Measurements from ENCODE around the gene EVPL. TPM values are rescaled to one million over a fixed set of nuclear protein-coding genes. Genes with fewer than 3 reads are reported as not detected.
A peak's percentile ranks its signal among the peaks of the same experiment; 100 is the strongest.

Gene EVPL
- total and polyA plus RNA-seq, 2 donors from 2014 or later = 11.1 to 23.5 TPM

DNA sequence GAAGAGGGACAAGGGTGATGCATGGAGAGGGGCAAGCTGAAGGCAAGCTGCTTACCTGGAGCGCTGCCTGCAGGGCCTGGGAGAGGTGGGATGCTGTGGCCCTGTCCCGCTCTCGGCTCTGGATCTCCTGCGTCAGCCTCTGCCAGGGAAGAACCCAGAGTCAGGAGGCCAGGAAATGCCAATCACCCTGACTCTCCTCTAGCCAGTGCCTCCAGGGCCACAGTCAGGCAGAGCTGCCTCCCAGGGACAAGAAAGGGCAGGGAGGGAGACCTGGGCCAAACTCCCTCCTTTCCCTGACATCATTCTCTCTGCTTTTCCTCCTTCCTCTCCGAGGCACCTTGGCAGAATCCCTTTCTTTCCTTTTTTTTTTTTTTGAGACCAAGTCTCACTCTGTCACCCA, 15.2 kb downstream of the EVPL start:
- intact Hi-C loops (cut with DNase I) = loop anchor here (10.0 kb wide), 1 partner anchor 273 kb away; no protein-coding TSS in a partner anchor
- H3K27ac ChIP-seq (ENCODE audit: low read depth in 2 of 2, low read length in 2 of 2) = no peak overlapping the region

DNA sequence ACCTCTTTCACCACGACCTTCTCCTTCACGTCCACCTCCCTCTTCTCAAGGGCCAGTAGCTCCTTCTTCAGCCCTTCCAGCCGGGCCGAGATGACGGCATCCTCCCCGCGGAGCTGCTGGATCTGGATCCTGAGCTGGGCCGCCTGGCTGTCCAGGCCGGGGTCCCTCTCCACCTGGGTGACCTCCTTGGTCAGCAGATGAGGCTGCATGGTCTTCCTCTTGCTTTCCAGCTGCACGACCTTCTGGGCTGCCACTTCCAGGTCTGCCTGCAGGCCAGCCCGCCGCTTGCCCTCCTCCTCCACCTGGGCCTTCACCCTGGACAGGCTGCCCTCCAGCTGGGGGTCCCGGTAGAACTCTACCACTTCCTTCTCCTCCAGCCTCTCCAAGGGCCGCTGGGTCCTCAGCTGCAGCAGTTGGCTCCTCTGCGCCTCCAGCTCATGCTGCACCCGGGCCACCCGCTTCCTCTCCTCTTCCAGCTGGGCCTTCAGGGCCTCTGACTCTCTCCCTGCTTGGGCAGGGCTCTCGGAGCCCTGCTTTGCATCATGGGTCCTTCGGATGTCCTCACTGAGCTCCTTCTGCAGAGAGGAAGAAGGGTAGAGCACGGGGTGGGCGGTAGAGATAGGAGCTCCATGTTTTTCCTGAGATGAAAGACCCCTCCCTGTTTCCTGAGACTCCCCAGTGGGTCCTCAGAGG, 17.0 kb downstream of the EVPL start:
- DNase-seq (peak in 1 of 5 donors; percentile 64), FAIRE-seq (no peak)
- Histone ChIP-seq H3K4me3 (ENCODE audit: low read length in 3 of 3) (no peak overlapping the region), H3K9me3 (ENCODE audit: control insufficient read depth in 2 of 3, insufficient read depth in 1 of 3, low read length in 3 of 3) (no peaks in the 10 kb centered on the region), H3K27ac (ENCODE audit: low read depth in 2 of 2, low read length in 2 of 2) (no peak overlapping the region), H3K9ac (ENCODE audit: low read length in 3 of 3) (no peak overlapping the region), H3K36me3 (ENCODE audit: control insufficient read depth in 2 of 3, insufficient read depth in 3 of 3, low read length in 3 of 3) (peaks cover 0 to 7% (median 6%) of the 10 kb centered on the region in 3 donors), H3K4me1 (ENCODE audit: control insufficient read depth in 2 of 3, insufficient read depth in 2 of 3, low read depth in 1 of 3, low read length in 3 of 3) (no peaks in the 10 kb centered on the region), H3K27me3 (ENCODE audit: control insufficient read depth, insufficient read depth, low read length) (no peaks in the 10 kb centered on the region)
- intact Hi-C loops (cut with DNase I) = loop anchor here (10.0 kb wide), 2 partner anchors 95 to 275 kb away; no protein-coding TSS in a partner anchor
- TF ChIP-seq, protein P1, sequence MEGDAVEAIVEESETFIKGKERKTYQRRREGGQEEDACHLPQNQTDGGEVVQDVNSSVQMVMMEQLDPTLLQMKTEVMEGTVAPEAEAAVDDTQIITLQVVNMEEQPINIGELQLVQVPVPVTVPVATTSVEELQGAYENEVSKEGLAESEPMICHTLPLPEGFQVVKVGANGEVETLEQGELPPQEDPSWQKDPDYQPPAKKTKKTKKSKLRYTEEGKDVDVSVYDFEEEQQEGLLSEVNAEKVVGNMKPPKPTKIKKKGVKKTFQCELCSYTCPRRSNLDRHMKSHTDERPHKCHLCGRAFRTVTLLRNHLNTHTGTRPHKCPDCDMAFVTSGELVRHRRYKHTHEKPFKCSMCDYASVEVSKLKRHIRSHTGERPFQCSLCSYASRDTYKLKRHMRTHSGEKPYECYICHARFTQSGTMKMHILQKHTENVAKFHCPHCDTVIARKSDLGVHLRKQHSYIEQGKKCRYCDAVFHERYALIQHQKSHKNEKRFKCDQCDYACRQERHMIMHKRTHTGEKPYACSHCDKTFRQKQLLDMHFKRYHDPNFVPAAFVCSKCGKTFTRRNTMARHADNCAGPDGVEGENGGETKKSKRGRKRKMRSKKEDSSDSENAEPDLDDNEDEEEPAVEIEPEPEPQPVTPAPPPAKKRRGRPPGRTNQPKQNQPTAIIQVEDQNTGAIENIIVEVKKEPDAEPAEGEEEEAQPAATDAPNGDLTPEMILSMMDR (IDR thresholded peaks at IDR 0.05; ENCODE audit: borderline replicate concordance, extremely low read depth, insufficient read depth) = no peak

More for the DNA sequence above, 15.2 kb downstream of the EVPL start:
- Histone ChIP-seq H3K4me3 (ENCODE audit: low read length in 3 of 3) (no peak overlapping the region), H3K9me3 (ENCODE audit: control insufficient read depth in 2 of 3, insufficient read depth in 1 of 3, low read length in 3 of 3) (no peaks in the 10 kb centered on the region), H3K36me3 (ENCODE audit: control insufficient read depth in 2 of 3, insufficient read depth in 3 of 3, low read length in 3 of 3) (peaks cover 0 to 7% (median 6%) of the 10 kb centered on the region in 3 donors), H3K9ac (ENCODE audit: low read length in 3 of 3) (no peak overlapping the region), H3K27me3 (ENCODE audit: control insufficient read depth, insufficient read depth, low read length) (no peaks in the 10 kb centered on the region), H3K4me1 (ENCODE audit: control insufficient read depth in 2 of 3, insufficient read depth in 2 of 3, low read depth in 1 of 3, low read length in 3 of 3) (no peaks in the 10 kb centered on the region)
- TF ChIP-seq, protein P1 (IDR thresholded peaks at IDR 0.05; ENCODE audit: borderline replicate concordance, extremely low read depth, insufficient read depth) = no peak
- FAIRE-seq (no peak), DNase-seq (no peak)

DNA sequence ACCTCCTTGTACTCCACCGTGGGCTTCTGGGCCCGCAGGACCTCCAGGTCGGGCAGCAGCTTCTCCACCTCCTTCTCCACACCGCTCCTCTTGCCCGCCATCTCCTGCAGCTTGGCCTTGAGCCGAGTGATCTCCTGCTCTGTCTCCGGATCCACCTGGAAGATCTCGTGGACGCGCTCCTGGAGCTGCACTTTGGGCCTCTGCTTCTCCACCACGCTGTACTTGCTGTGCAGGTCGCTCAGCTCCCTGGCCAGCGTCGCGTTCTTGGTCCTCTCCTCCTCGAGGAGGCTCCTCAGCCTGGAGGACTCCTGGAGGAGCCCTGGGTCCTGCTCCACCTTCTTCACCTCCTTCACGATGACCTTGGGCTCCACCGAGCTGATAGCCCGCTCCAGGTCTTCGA, 17.7 kb downstream of the EVPL start:
- H3K27me3 ChIP-seq (ENCODE audit: control insufficient read depth, insufficient read depth, low read length) = no peaks in the 10 kb centered on the region
- TF ChIP-seq, protein P1 (IDR thresholded peaks at IDR 0.05; ENCODE audit: borderline replicate concordance, extremely low read depth, insufficient read depth) = no peak
- no peaks in the 10 kb centered on the region for H3K9me3 ChIP-seq (ENCODE audit: control insufficient read depth in 2 of 3, insufficient read depth in 1 of 3, low read length in 3 of 3)
- H3K36me3 ChIP-seq (ENCODE audit: control insufficient read depth in 2 of 3, insufficient read depth in 3 of 3, low read length in 3 of 3) = peaks cover 0 to 7% (median 6%) of the 10 kb centered on the region in 3 donors
- no peak overlapping the region for H3K27ac ChIP-seq (ENCODE audit: low read depth in 2 of 2, low read length in 2 of 2)
- no peak overlapping the region for H3K4me3 ChIP-seq (ENCODE audit: low read length in 3 of 3)
- intact Hi-C loops (cut with DNase I) = loop anchor here (10.0 kb wide), 1 partner anchor 95 kb away; no protein-coding TSS in a partner anchor
- H3K4me1 ChIP-seq (ENCODE audit: control insufficient read depth in 2 of 3, insufficient read depth in 2 of 3, low read depth in 1 of 3, low read length in 3 of 3) = no peaks in the 10 kb centered on the region
- no peak for FAIRE-seq
- no peak overlapping the region for H3K9ac ChIP-seq (ENCODE audit: low read length in 3 of 3)
- DNase-seq = peak in 1 of 5 donors; percentile 51
